GM12878 (cell line): ENCODE measurements around the gene SPDYE3. TPM values are rescaled to one million over a fixed set of nuclear protein-coding genes. Genes with fewer than 3 reads are reported as not detected.
"Not testable (repeated sequence)": the region's sequence is repeated elsewhere in the genome, so short reads cannot be mapped to it uniquely, and the experiment has no call there.

Experiments
- ATAC-seq: fragments of 200-7000 bp; cut with Tn5 transposase; 3 replicates; pipeline ENCODE4 v1.9.1; 2020; ENCODE audit warnings: mild to moderate bottlenecking, moderate library complexity
- BruUV-seq: library from RNA; stranded (reverse); fragments of 400-500 nt; replicated peaks from 2 replicates; lab custom pipeline; 2021; lab: Mats Ljungman, UMichigan
- CTCF ChIA-PET: fragments of 300-600 bp; sonication (Branson Sonifier 250); formaldehyde crosslinking; extraction: SDS; loops from one replicate; lab custom pipeline; 2021; ENCODE audit warnings: inconsistent platforms; lab: Yijun Ruan, JAX
- POLR2A ChIA-PET: fragments of 350-600 bp; formaldehyde crosslinking; extraction: SDS; loops from one replicate; lab custom pipeline; 2021; ENCODE audit warnings: inconsistent platforms; lab: Charles Lee
- RAD21 ChIA-PET: fragments of 300-600 bp; sonication (Branson Sonifier 250); formaldehyde crosslinking; loops from one replicate; lab custom pipeline; 2023; ENCODE audit warnings: antibody characterized with exemption; ENCODE audit not compliant: unreplicated experiment; lab: Charles Lee
- SMC1A ChIA-PET: fragments of 300-600 bp; sonication (Branson Sonifier 250); formaldehyde crosslinking; loops from one replicate; lab custom pipeline; 2023; ENCODE audit not compliant: unreplicated experiment, uncharacterized antibody; lab: Charles Lee
- DNase-seq: peaks from one replicate; pipeline ENCODE4 v3.0.0-alpha.2; 2011; ENCODE audit warnings: low read depth, low spot score
- FAIRE-seq: peaks from 3 replicates; lab custom pipeline; 2011; peaks lifted over from hg19 to GRCh38; lab: Jason Lieb, UNC
- H2AFZ ChIP-seq: 2 replicates; pipeline ENCODE4 v1.6.0; 2011; ENCODE audit warnings: low read depth, low read length, control low read depth; ENCODE audit not compliant: control insufficient read depth
- H3K27ac ChIP-seq: 2 replicates; pipeline ENCODE4 v1.5.1; 2011; ENCODE audit warnings: control low read depth; ENCODE audit not compliant: control insufficient read depth, insufficient read depth
- H3K27me3 ChIP-seq, 2 experiments: replicated peaks in 1 of 2; 2 replicates each; pipeline versions ENCODE4 v1.6.0 to v1.6.1; 2011; ENCODE audit warnings: low read length in 1 of 2; ENCODE audit not compliant: control insufficient read depth in 2 of 2, insufficient read depth in 2 of 2
- H3K36me3 ChIP-seq, 2 experiments: 2 replicates each; pipeline ENCODE4 v1.5.1; 2011; ENCODE audit warnings: low read length in 1 of 2; ENCODE audit not compliant: control insufficient read depth in 2 of 2, insufficient read depth in 2 of 2
- H3K4me1 ChIP-seq: 2 replicates; pipeline ENCODE4 v1.6.1; 2011; ENCODE audit warnings: mild to moderate bottlenecking, low read length, moderate library complexity, mixed read lengths; ENCODE audit not compliant: control insufficient read depth, insufficient read depth
- H3K4me2 ChIP-seq: 2 replicates; pipeline ENCODE4 v1.6.0; 2011; ENCODE audit warnings: control low read depth; ENCODE audit not compliant: control insufficient read depth, insufficient read depth
- H3K4me3 ChIP-seq: fragments of 200-600 bp; sonication (generic); 2 replicates; pipeline ENCODE4 v1.5.1; 2016
- H3K79me2 ChIP-seq: 2 replicates; pipeline ENCODE4 v1.6.0; 2011; ENCODE audit warnings: low read length; ENCODE audit not compliant: control insufficient read depth, insufficient read depth
- H3K9ac ChIP-seq: 2 replicates; pipeline ENCODE4 v1.8.0; 2011; ENCODE audit warnings: low read length, control low read depth, mixed read lengths; ENCODE audit not compliant: control insufficient read depth, insufficient read depth
- H3K9me3 ChIP-seq: replicated peaks from 3 replicates; pipeline ENCODE4 v1.5.1; 2011; ENCODE audit warnings: mild to moderate bottlenecking, low read length; ENCODE audit not compliant: control insufficient read depth, insufficient read depth
- H4K20me1 ChIP-seq: 2 replicates; pipeline ENCODE4 v1.6.0; 2011; ENCODE audit not compliant: control insufficient read depth, insufficient read depth
- BACH1 ChIP-seq: fragments of 450-650 bp; IDR thresholded peaks from 2 replicates; pipeline ENCODE4 v1.6.1; 2017; ENCODE audit warnings: mild to moderate bottlenecking, borderline replicate concordance
- BHLHE40 ChIP-seq, 2 experiments: fragments of 450-650 bp in 1 of 2; IDR thresholded peaks; 2 replicates each; pipeline ENCODE4 v1.6.1; 2011 to 2017; ENCODE audit warnings: low read depth in 2 of 2, borderline replicate concordance in 1 of 2, improper control_type of control experiment in 1 of 2, low read length in 1 of 2, mild to moderate bottlenecking in 1 of 2
- BMI1 ChIP-seq: fragments of 450-650 bp; IDR thresholded peaks from 2 replicates; pipeline ENCODE4 v1.6.1; 2016; ENCODE audit warnings: mild to moderate bottlenecking, moderate library complexity, borderline replicate concordance
- CHD2 ChIP-seq: IDR thresholded peaks from 2 replicates; pipeline ENCODE4 v1.6.1; 2011; ENCODE audit warnings: low read depth, low read length, improper control_type of control experiment, borderline replicate concordance
- KDM1A ChIP-seq: fragments of 200-600 bp; sonication (generic); IDR thresholded peaks from 2 replicates; pipeline ENCODE4 v1.6.1; 2016; ENCODE audit warnings: borderline replicate concordance
- MYC ChIP-seq: IDR thresholded peaks from 2 replicates; pipeline ENCODE4 v1.6.1; 2011; ENCODE audit warnings: mild to moderate bottlenecking, low read length, moderate library complexity, inconsistent platforms; ENCODE audit not compliant: insufficient read depth, insufficient replicate concordance, insufficient read length, severe bottlenecking
- NFYB ChIP-seq: IDR thresholded peaks from 2 replicates; pipeline ENCODE4 v1.6.1; 2011; ENCODE audit warnings: low read depth, mild to moderate bottlenecking, low read length, improper control_type of control experiment, moderate library complexity; ENCODE audit not compliant: insufficient read depth
- NR2C1 ChIP-seq: fragments of 450-650 bp; IDR thresholded peaks from 2 replicates; pipeline ENCODE4 v1.6.1; 2017; ENCODE audit warnings: antibody characterized with exemption, mild to moderate bottlenecking, moderate library complexity
- POLR2AphosphoS5 ChIP-seq: IDR thresholded peaks from 2 replicates; pipeline ENCODE4 v1.6.1; 2011; ENCODE audit warnings: mild to moderate bottlenecking, low read length, inconsistent platforms
- STAT1 ChIP-seq: fragments of 450-650 bp; conservative IDR thresholded peaks from 2 replicates; pipeline ENCODE4 v1.6.1; 2014; ENCODE audit warnings: antibody characterized with exemption, mild to moderate bottlenecking
- WGBS: methylation state at CpG from one replicate; pipeline ENCODE4 v1.1.6; 2016; ENCODE audit warnings: low lambda C conversion rate; ENCODE audit not compliant: insufficient replicate concordance, insufficient coverage; ENCODE audit errors: missing lambda C conversion rate; 5-methylcytosine and 5-hydroxymethylcytosine counted together
- in situ Hi-C: fragments of 300-500 bp; cut with MboI; formaldehyde crosslinking; loops from 9 replicates; pipeline ENCODE4 v1.14.3; 2018; ENCODE audit warnings: mixed read lengths
- intact Hi-C: fragments of 100-400 bp; cut with micrococcal nuclease; formaldehyde crosslinking; loops from one replicate; pipeline ENCODE4 v1.14.2; 2022; ENCODE audit not compliant: unreplicated experiment
- polyA plus RNA-seq, 11 experiments: library from polyadenylated mRNA; depleted of rRNA in 4 of 11; unstranded in 6 of 11; stranded (reverse) in 5 of 11; fragments of >200 nt; fragmentation: Nextera tagmentation in 4 of 11; fragmentation: Illumina TruSeq in 1 of 11; extraction: Ambion mirVana in 4 of 11; extraction: Trizol in 1 of 11; gene quantifications; 1 replicate in 1 of 11; 2 replicates in 10 of 11; pipeline versions ENCODE4 v1.2.1 to v1.2.3, GENCODE V29; 2011 to 2016; ENCODE audit warnings: inconsistent platforms in 2 of 11, missing spikeins in 2 of 11, low read depth in 1 of 11
- total RNA-seq, 4 experiments: library from RNA; depleted of rRNA in 3 of 4; stranded (reverse); fragments of >200 nt in 3 of 4; fragmentation: Illumina TruSeq in 1 of 4; extraction: Trizol in 1 of 4; gene quantifications; 2 replicates each; pipeline versions ENCODE4 v1.2.1 to v1.2.3, GENCODE V29; 2013 to 2021
- TF ChIP-seq, protein P1 (sequence below): fragments of 450-650 bp; IDR thresholded peaks from 2 replicates; pipeline ENCODE4 v1.6.1; 2016; ENCODE audit warnings: mild to moderate bottlenecking
- TF ChIP-seq, protein P2 (sequence below): fragments of 450-650 bp; IDR thresholded peaks from 2 replicates; pipeline ENCODE4 v1.6.1; 2016; ENCODE audit warnings: mild to moderate bottlenecking

Gene SPDYE3
- total and polyA plus RNA-seq, 10 of the 15 experiments (the other 5 are each of a cell fraction or from before 2014, with no cell fraction given): 0.03 to 9.4 (median 1.4) TPM; not detected in 4

GRCh38 chr7:100272538-100272902, 35.0 kb upstream of the SPDYE3 start:
- Histone ChIP-seq H3K9ac (peak overlapping the region; percentile 65; the same call in 1 of the 2 replicates), H2AFZ (peak overlapping the region; percentile 72), H3K4me2 (peak overlapping the region; percentile 49), H3K4me3 (peak overlapping the region; percentile 74)
- ATAC-seq, H3K27me3 ChIP-seq, H3K27ac ChIP-seq, H3K36me3 ChIP-seq, FAIRE-seq, intact Hi-C loops, in situ Hi-C loops, H3K79me2 ChIP-seq, BruUV-seq, DNase-seq, H3K4me1 ChIP-seq, H3K9me3 ChIP-seq, H4K20me1 ChIP-seq: not testable (repeated sequence)
- WGBS: 62% methylated on average over 11 of the region's 11 CpGs
- ChIA-PET RAD21 (interaction anchor here (0.7 to 1.8 kb wide), 7 partner anchors 50 to 140 kb away, joined by 3 to 6 read pairs (median 4); no protein-coding TSS in a partner anchor), SMC1A (interaction anchor here (1.0 kb wide), 1 partner anchor 97 kb away, joined by 3 read pairs; no protein-coding TSS in a partner anchor), CTCF (interaction anchor here (1.0 to 2.1 kb wide), 5 partner anchors 17 to 76 kb away, joined by 3 to 8 read pairs (median 5); no protein-coding TSS in a partner anchor), POLR2A (interaction anchor here (1.0 to 1.4 kb wide), 3 partner anchors 51 to 135 kb away, joined by 4 read pairs; no protein-coding TSS in a partner anchor)
- TF ChIP-seq, protein P1, sequence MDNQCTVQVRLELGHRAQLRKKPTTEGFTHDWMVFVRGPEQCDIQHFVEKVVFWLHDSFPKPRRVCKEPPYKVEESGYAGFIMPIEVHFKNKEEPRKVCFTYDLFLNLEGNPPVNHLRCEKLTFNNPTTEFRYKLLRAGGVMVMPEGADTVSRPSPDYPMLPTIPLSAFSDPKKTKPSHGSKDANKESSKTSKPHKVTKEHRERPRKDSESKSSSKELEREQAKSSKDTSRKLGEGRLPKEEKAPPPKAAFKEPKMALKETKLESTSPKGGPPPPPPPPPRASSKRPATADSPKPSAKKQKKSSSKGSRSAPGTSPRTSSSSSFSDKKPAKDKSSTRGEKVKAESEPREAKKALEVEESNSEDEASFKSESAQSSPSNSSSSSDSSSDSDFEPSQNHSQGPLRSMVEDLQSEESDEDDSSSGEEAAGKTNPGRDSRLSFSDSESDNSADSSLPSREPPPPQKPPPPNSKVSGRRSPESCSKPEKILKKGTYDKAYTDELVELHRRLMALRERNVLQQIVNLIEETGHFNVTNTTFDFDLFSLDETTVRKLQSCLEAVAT: peak; percentile 73

DNA sequence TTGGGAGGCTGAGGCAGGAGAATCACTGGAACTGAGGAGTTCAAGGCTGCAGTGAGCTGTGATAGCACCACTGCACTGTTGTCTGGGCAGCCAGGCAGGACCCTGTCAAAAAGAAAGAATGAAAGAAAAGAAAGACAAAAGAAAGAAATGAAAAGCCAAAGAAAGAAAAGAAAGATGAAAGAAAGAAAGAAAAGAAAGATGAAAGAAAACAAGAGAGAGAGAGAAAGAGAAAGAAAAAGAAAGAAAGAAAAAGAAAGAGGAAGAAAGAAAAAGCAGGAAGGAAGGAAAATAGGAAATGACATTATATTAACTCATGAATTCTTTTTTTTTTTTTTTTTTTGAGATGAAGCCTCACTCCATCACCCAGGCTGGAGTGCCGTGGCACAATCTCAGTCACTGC, 32.4 kb upstream of the SPDYE3 start:
- CTCF ChIA-PET: no interaction called here
- TF ChIP-seq NR2C1: no peak
- TF ChIP-seq MYC: no peak
- TF ChIP-seq BACH1: no peak
- no peak for TF ChIP-seq BHLHE40 (IDR thresholded peaks at IDR 0.05; ENCODE audit: borderline replicate concordance in 1 of 2, low read depth in 2 of 2, low read length in 1 of 2)
- TF ChIP-seq, protein P2, sequence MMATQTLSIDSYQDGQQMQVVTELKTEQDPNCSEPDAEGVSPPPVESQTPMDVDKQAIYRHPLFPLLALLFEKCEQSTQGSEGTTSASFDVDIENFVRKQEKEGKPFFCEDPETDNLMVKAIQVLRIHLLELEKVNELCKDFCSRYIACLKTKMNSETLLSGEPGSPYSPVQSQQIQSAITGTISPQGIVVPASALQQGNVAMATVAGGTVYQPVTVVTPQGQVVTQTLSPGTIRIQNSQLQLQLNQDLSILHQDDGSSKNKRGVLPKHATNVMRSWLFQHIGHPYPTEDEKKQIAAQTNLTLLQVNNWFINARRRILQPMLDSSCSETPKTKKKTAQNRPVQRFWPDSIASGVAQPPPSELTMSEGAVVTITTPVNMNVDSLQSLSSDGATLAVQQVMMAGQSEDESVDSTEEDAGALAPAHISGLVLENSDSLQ: no peak
- no peak for TF ChIP-seq POLR2AphosphoS5
- TF ChIP-seq BMI1: no peak
- TF ChIP-seq NFYB: no peak
- no peak for TF ChIP-seq KDM1A
- TF ChIP-seq CHD2: no peak
- no peak for TF ChIP-seq STAT1

More for the DNA sequence above, 32.4 kb upstream of the SPDYE3 start:
- Histone ChIP-seq H3K9ac (no peak overlapping the region), H2AFZ (no peak overlapping the region), H3K27me3 (no peaks in the 10 kb centered on the region), H4K20me1 (no peaks in the 10 kb centered on the region), H3K4me1 (0 out of 2 replicates have a peak, but pooled peaks cover 2% of the 10 kb centered on the region), H3K4me3 (no peak overlapping the region), H3K36me3 (no peaks in the 10 kb centered on the region), H3K27ac (no peak overlapping the region), H3K4me2 (no peak overlapping the region), H3K9me3 (no peaks in the 10 kb centered on the region), H3K79me2 (no peaks in the 10 kb centered on the region)
- SMC1A ChIA-PET: interaction anchor here (0.7 kb wide), 1 partner anchor 99 kb away, joined by 3 read pairs; no protein-coding TSS in a partner anchor
- ATAC-seq: no peak
- no peak for FAIRE-seq
- POLR2A ChIA-PET: interaction anchor here (0.7 kb wide), 1 partner anchor 43 kb away, joined by 3 read pairs; no protein-coding TSS in a partner anchor
- 100% methylated on average over 1 of the region's 1 CpG for WGBS
- no peak for DNase-seq
- BruUV-seq: no TSS peak
- intact Hi-C loops: no loop called here
- RAD21 ChIA-PET: no interaction called here
- in situ Hi-C loops: no loop called here
